ENCODE data around the gene GUCA1A.

Gene GUCA1A

GRCh38 chr6:42173101-42173500 lies at the start of gene GUCA1A:
TSS of gene GUCA1A (plus strand) at chr6:42173364. CDS start at chr6:42173614, 250 bp downstream.
- DNase-seq (ENCODE audit: low spot score): no peak

- no peak for DNase-seq (ENCODE audit: low spot score)
Measured at GRCh38 chr6:42123379-42124103, 49.6 kb upstream of the GUCA1A start.

GRCh38 chr6:42124223-42124836 lies 48.8 kb upstream of the GUCA1A start:
- DNase-seq (ENCODE audit: low spot score): no peak

- no peak for DNase-seq (ENCODE audit: low spot score)
Measured at GRCh38 chr6:42125231-42125630, 47.9 kb upstream of the GUCA1A start.

GRCh38 chr6:42125663-42126062 lies 47.5 kb upstream of the GUCA1A start:
- no peak for DNase-seq (ENCODE audit: low spot score)

GRCh38 chr6:42128460-42129359 lies 44.5 kb upstream of the GUCA1A start:
- DNase-seq (ENCODE audit: low spot score): no peak

GRCh38 chr6:42129360-42129676 lies 43.8 kb upstream of the GUCA1A start:
- DNase-seq (ENCODE audit: low spot score): no peak

- DNase-seq (ENCODE audit: low spot score): peak; percentile 75
Measured at GRCh38 chr6:42131531-42131930, 41.6 kb upstream of the GUCA1A start.

GRCh38 chr6:42133926-42134325 lies 39.2 kb upstream of the GUCA1A start:
- no peak for DNase-seq (ENCODE audit: low spot score)

- no peak for DNase-seq (ENCODE audit: low spot score)
Measured at GRCh38 chr6:42135161-42135560, 38.0 kb upstream of the GUCA1A start.

- DNase-seq (ENCODE audit: low spot score): no peak
Measured at GRCh38 chr6:42135722-42136121, 37.4 kb upstream of the GUCA1A start.

- DNase-seq (ENCODE audit: low spot score): peak; percentile 47
Measured at GRCh38 chr6:42136508-42137193, 36.5 kb upstream of the GUCA1A start.

GRCh38 chr6:42137194-42137753 lies 35.9 kb upstream of the GUCA1A start:
- DNase-seq (ENCODE audit: low spot score): no peak

- no peak for DNase-seq (ENCODE audit: low spot score)
Measured at GRCh38 chr6:42138190-42138589, 35.0 kb upstream of the GUCA1A start.

- peak; percentile 73 for DNase-seq (ENCODE audit: low spot score)
Measured at GRCh38 chr6:42138630-42139619, 34.2 kb upstream of the GUCA1A start.

- DNase-seq (ENCODE audit: low spot score): no peak
Measured at GRCh38 chr6:42140032-42140431, 33.1 kb upstream of the GUCA1A start.

- no peak for DNase-seq (ENCODE audit: low spot score)
Measured at GRCh38 chr6:42140756-42141602, 32.2 kb upstream of the GUCA1A start.

- DNase-seq (ENCODE audit: low spot score): no peak
Measured at GRCh38 chr6:42141603-42142117, 31.5 kb upstream of the GUCA1A start.

GRCh38 chr6:42142118-42142835 lies 30.9 kb upstream of the GUCA1A start, which contains the start of gene C6orf132:
TSS of gene C6orf132 (minus strand) at chr6:42142620. CDS start at chr6:42142444, 176 bp downstream.
- no peak for DNase-seq (ENCODE audit: low spot score)

All from COLO829 (cell line).